IMR-90 (cell line): Measurements from ENCODE around the gene YIPF6. TPM values are rescaled to one million over a fixed set of nuclear protein-coding genes. Genes with fewer than 3 reads are reported as not detected.

Experiments used
- ATAC-seq: fragments of 200-7000 bp; cut with Tn5 transposase; 2 replicates; pipeline ENCODE4 v1.9.1; 2020; ENCODE audit warnings: low read depth, mild to moderate bottlenecking, moderate library complexity
- BruUV-seq: library from RNA; stranded (reverse); fragments of 400-500 nt; replicated peaks from 2 replicates; lab custom pipeline; 2021; lab: Mats Ljungman, UMichigan
- CTCF ChIA-PET: fragments of 300-600 bp; formaldehyde crosslinking; extraction: SDS; loops from one replicate; lab custom pipeline; 2021; ENCODE audit warnings: antibody characterized with exemption; lab: Yijun Ruan, JAX
- POLR2A ChIA-PET: fragments of 300-600 bp; sonication (Branson Sonifier 250); formaldehyde crosslinking; loops from one replicate; lab custom pipeline; 2022; ENCODE audit warnings: antibody characterized with exemption; ENCODE audit not compliant: unreplicated experiment; lab: Charles Lee
- DNase-seq: peaks from one replicate; pipeline ENCODE4 v3.0.0; 2013
- H2AFZ ChIP-seq: replicated peaks from 2 replicates; pipeline ENCODE3; 2013; ENCODE audit warnings: low read length, mild to moderate bottlenecking; ENCODE audit not compliant: poor library complexity
- H2AK5ac ChIP-seq: 2 replicates; pipeline ENCODE4 v1.6.1; 2013; ENCODE audit warnings: low read depth, low read length, inconsistent platforms
- H2AK9ac ChIP-seq: replicated peaks from 2 replicates; pipeline ENCODE3; 2013; ENCODE audit warnings: mild to moderate bottlenecking, low read depth, low read length, moderate library complexity; ENCODE audit not compliant: poor library complexity
- H2BK120ac ChIP-seq: 2 replicates; pipeline ENCODE4 v1.6.1; 2013; ENCODE audit warnings: low read depth, low read length, inconsistent platforms
- H2BK15ac ChIP-seq: 3 replicates; pipeline ENCODE4 v1.6.1; 2013; ENCODE audit warnings: low read depth, low read length, inconsistent platforms
- H2BK20ac ChIP-seq: 2 replicates; pipeline ENCODE4 v1.6.1; 2013; ENCODE audit warnings: low read depth, mild to moderate bottlenecking, inconsistent platforms, low read length, moderate library complexity
- H2BK5ac ChIP-seq: 2 replicates; pipeline ENCODE4 v1.6.1; 2013; ENCODE audit warnings: mild to moderate bottlenecking, low read depth, low read length, inconsistent platforms; ENCODE audit not compliant: poor library complexity, severe bottlenecking
- H3K14ac ChIP-seq: replicated peaks from 2 replicates; pipeline ENCODE4 v1.6.1; 2013; ENCODE audit warnings: low read depth, low read length, inconsistent platforms
- H3K18ac ChIP-seq: 2 replicates; pipeline ENCODE4 v1.6.1; 2013; ENCODE audit warnings: low read depth, low read length, control low read depth
- H3K23ac ChIP-seq: 2 replicates; pipeline ENCODE4 v1.6.1; 2013; ENCODE audit warnings: low read depth, low read length, inconsistent platforms
- H3K27ac ChIP-seq: 2 replicates; pipeline ENCODE4 v1.5.1; 2013; ENCODE audit warnings: mild to moderate bottlenecking, control low read depth, low read length; ENCODE audit not compliant: insufficient read depth
- H3K27me3 ChIP-seq: 2 replicates; pipeline ENCODE4 v1.6.1; 2013; ENCODE audit warnings: low read length; ENCODE audit not compliant: control insufficient read depth, insufficient read depth
- H3K36me3 ChIP-seq: 2 replicates; pipeline ENCODE4 v1.6.1; 2013; ENCODE audit warnings: low read length, mixed read lengths; ENCODE audit not compliant: control insufficient read depth, insufficient read depth
- H3K4ac ChIP-seq: 2 replicates; pipeline ENCODE4 v1.6.1; 2013; ENCODE audit warnings: low read depth, low read length, inconsistent platforms
- H3K4me1 ChIP-seq: 2 replicates; pipeline ENCODE4 v1.6.1; 2013; ENCODE audit warnings: low read length, mixed read lengths; ENCODE audit not compliant: control insufficient read depth, insufficient read depth
- H3K4me2 ChIP-seq: 2 replicates; pipeline ENCODE4 v1.6.1; 2013; ENCODE audit warnings: low read depth, mild to moderate bottlenecking, control low read depth, low read length, moderate library complexity
- H3K4me3 ChIP-seq: 2 replicates; pipeline ENCODE4 v1.5.1; 2013; ENCODE audit warnings: low read depth, mild to moderate bottlenecking, control low read depth, low read length, moderate library complexity; ENCODE audit not compliant: insufficient read depth
- H3K56ac ChIP-seq: 2 replicates; pipeline ENCODE4 v1.6.1; 2013; ENCODE audit warnings: low read length, inconsistent platforms; ENCODE audit not compliant: insufficient read depth; ENCODE audit errors: extremely low read depth
- H3K79me1 ChIP-seq, 2 experiments: 2 replicates each; pipeline ENCODE4 v1.6.1; 2013; ENCODE audit warnings: low read length in 2 of 2, inconsistent platforms in 1 of 2, low read depth in 1 of 2
- H3K9ac ChIP-seq: 2 replicates; pipeline ENCODE4 v1.6.1; 2013; ENCODE audit warnings: low read depth, low read length, control low read depth
- H3K9me1 ChIP-seq: 2 replicates; pipeline ENCODE4 v1.6.1; 2013; ENCODE audit warnings: low read length, inconsistent platforms; ENCODE audit not compliant: insufficient read depth
- H3K9me3 ChIP-seq: 2 replicates; pipeline ENCODE4 v1.6.1; 2013; ENCODE audit warnings: low read length; ENCODE audit not compliant: control insufficient read depth, insufficient read depth
- H4K20me1 ChIP-seq: 2 replicates; pipeline ENCODE4 v1.6.1; 2013; ENCODE audit warnings: low read length, inconsistent platforms; ENCODE audit not compliant: insufficient read depth
- H4K5ac ChIP-seq: 2 replicates; pipeline ENCODE4 v1.6.1; 2013; ENCODE audit warnings: mild to moderate bottlenecking, low read depth, low read length, control low read depth
- H4K8ac ChIP-seq, 2 experiments: 2 replicates each; pipeline ENCODE4 v1.6.1; 2013; ENCODE audit warnings: low read depth in 2 of 2, low read length in 2 of 2, control low read depth in 1 of 2, inconsistent platforms in 1 of 2
- H4K91ac ChIP-seq: 2 replicates; pipeline ENCODE4 v1.6.1; 2013; ENCODE audit warnings: low read depth, low read length, inconsistent platforms; ENCODE audit not compliant: insufficient read depth
- BHLHE40 ChIP-seq: fragments of 150-350 bp; IDR thresholded peaks from 2 replicates; pipeline ENCODE4 v1.6.1; 2016; ENCODE audit warnings: mild to moderate bottlenecking, low read depth, low read length
- CEBPB ChIP-seq: IDR thresholded peaks from 2 replicates; pipeline ENCODE4 v1.6.1; 2012; ENCODE audit warnings: low read depth, low read length, improper control_type of control experiment
- CHD1 ChIP-seq: IDR thresholded peaks from 2 replicates; pipeline ENCODE4 v1.6.1; 2012; ENCODE audit warnings: low read depth, low read length, improper control_type of control experiment
- CTCF ChIP-seq: conservative IDR thresholded peaks from 2 replicates; pipeline ENCODE4 v1.5.1; 2012; ENCODE audit warnings: mild to moderate bottlenecking, low read depth, low read length, improper control_type of control experiment
- FOS ChIP-seq: fragments of 150-350 bp; IDR thresholded peaks from 2 replicates; pipeline ENCODE4 v1.6.1; 2016; ENCODE audit warnings: low read depth, low read length
- MAFK ChIP-seq: IDR thresholded peaks from 2 replicates; pipeline ENCODE4 v1.6.1; 2012; ENCODE audit warnings: low read depth, low read length, improper control_type of control experiment
- MAZ ChIP-seq: IDR thresholded peaks from 2 replicates; pipeline ENCODE4 v1.6.1; 2012; ENCODE audit warnings: low read depth, mild to moderate bottlenecking, low read length, improper control_type of control experiment, moderate library complexity, borderline replicate concordance
- MXI1 ChIP-seq: IDR thresholded peaks from 2 replicates; pipeline ENCODE4 v1.6.1; 2012; ENCODE audit warnings: low read depth, mild to moderate bottlenecking, low read length, moderate library complexity, borderline replicate concordance
- NFE2L2 ChIP-seq: fragments of 150-350 bp; IDR thresholded peaks from 2 replicates; pipeline ENCODE4 v1.6.1; 2016; ENCODE audit warnings: low read depth, mild to moderate bottlenecking, low read length
- POLR2A ChIP-seq: IDR thresholded peaks from 2 replicates; pipeline ENCODE4 v1.6.1; 2012; ENCODE audit warnings: mild to moderate bottlenecking, low read depth, low read length
- RAD21 ChIP-seq: IDR thresholded peaks from 2 replicates; pipeline ENCODE4 v1.6.1; 2012; ENCODE audit warnings: low read length, improper control_type of control experiment
- RCOR1 ChIP-seq: IDR thresholded peaks from 2 replicates; pipeline ENCODE4 v1.6.1; 2012; ENCODE audit warnings: mild to moderate bottlenecking, low read length, improper control_type of control experiment; ENCODE audit not compliant: insufficient replicate concordance
- RFX5 ChIP-seq: IDR thresholded peaks from 2 replicates; pipeline ENCODE4 v1.8.0; 2012; ENCODE audit warnings: low read depth, mild to moderate bottlenecking, low read length, moderate library complexity
- SMC3 ChIP-seq: fragments of 150-350 bp; IDR thresholded peaks from 2 replicates; pipeline ENCODE4 v1.6.1; 2016; ENCODE audit warnings: low read depth, mild to moderate bottlenecking, antibody characterized with exemption, low read length, moderate library complexity
- USF2 ChIP-seq: fragments of 150-350 bp; IDR thresholded peaks from 2 replicates; pipeline ENCODE4 v1.6.1; 2017; ENCODE audit warnings: mild to moderate bottlenecking, antibody characterized with exemption, low read length, low read depth
- WGBS, 2 experiments: methylation state at CpG; one replicate each; pipeline versions ENCODE4 v1.1.5 to v1.1.7; 2013; ENCODE audit warnings: missing lambda C conversion rate in 2 of 2; ENCODE audit not compliant: insufficient read length in 1 of 2; ENCODE audit errors: extremely low coverage in 2 of 2; 5-methylcytosine and 5-hydroxymethylcytosine counted together
- dilution Hi-C: fragments of 300-500 bp; cut with HindIII; formaldehyde crosslinking; loops from one replicate; pipeline ENCODE4 v1.14.3; 2018; ENCODE audit warnings: low sequenced_read_pairs; ENCODE audit not compliant: unreplicated experiment
- in situ Hi-C: fragments of 300-500 bp; cut with MboI; formaldehyde crosslinking; loops from 3 replicates; pipeline ENCODE4 v1.14.3; 2019; ENCODE audit warnings: low sequenced_read_pairs, inconsistent platforms, mixed read lengths
- intact Hi-C: fragments of 100-400 bp; cut with micrococcal nuclease; formaldehyde crosslinking; loops from 2 replicates; pipeline ENCODE4 v1.10.0; 2022
- polyA plus RNA-seq, 3 experiments: library from polyadenylated mRNA; depleted of rRNA; stranded (reverse); fragments of >200 nt; gene quantifications; 2 replicates each; pipeline ENCODE4 v1.2.3, GENCODE V29; 2012; ENCODE audit warnings: low replicate concordance in 1 of 3
- total RNA-seq: library from RNA; depleted of rRNA; stranded (reverse); fragments of >200 nt; gene quantifications from 2 replicates; pipeline ENCODE4 v1.2.3, GENCODE V29; 2012
- TF ChIP-seq, protein P1 (sequence below): fragments of 150-350 bp; IDR thresholded peaks from 2 replicates; pipeline ENCODE4 v1.6.1; 2016; ENCODE audit warnings: low read depth, mild to moderate bottlenecking, low read length, moderate library complexity, borderline replicate concordance

YIPF6 gene
- total and polyA plus RNA-seq, 2 of the 4 experiments (the other 2 are of a cell fraction), result 9.7 to 22.4 TPM

DNA sequence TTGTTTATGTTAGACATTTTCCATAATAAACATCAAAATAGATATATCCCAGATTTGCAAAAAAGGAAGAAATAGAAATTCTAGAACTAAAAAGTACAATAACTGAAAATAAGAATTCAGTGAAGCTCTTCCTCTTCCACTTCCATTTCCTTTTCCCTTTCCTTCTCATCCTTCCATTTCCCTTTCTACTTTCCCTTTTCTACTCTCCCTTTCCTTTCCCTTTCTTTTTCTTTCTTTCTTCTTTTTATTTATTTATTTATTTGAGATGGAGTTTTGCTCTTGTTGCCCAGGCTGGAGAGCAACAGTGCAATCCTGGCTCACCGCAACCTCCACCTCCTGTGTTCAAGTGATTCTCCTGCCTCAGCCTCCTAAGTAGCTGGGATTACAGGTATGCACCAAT, 35.0 kb upstream of the YIPF6 start:
- ATAC-seq (no peak), DNase-seq (no peak)
- no peak overlapping the region for H2BK20ac ChIP-seq
- no peaks in the 10 kb centered on the region for H3K36me3 ChIP-seq
- no peak overlapping the region for H3K4ac ChIP-seq
- no peaks in the 10 kb centered on the region for H4K20me1 ChIP-seq
- no peaks in the 10 kb centered on the region for H3K9me1 ChIP-seq
- WGBS, 2 experiments, result no CpG with 5 or more reads among the region's 1 CpG
- no TSS peak for BruUV-seq
- no peak overlapping the region for H2BK15ac ChIP-seq
- H4K8ac ChIP-seq, result no peak overlapping the region
- H2BK120ac ChIP-seq, result no peak overlapping the region
- H3K27me3 ChIP-seq, result no peaks in the 10 kb centered on the region; the same call in 1 of the 2 replicates
- ChIA-PET POLR2A (no interaction called here), CTCF (no interaction called here)
- no peak overlapping the region for H4K91ac ChIP-seq
- H3K9ac ChIP-seq, result no peak overlapping the region
- no peak overlapping the region for H3K14ac ChIP-seq
- H3K27ac ChIP-seq, result no peak overlapping the region
- no peak overlapping the region for H3K23ac ChIP-seq
- intact Hi-C loops (no loop called here), dilution Hi-C loops (no loop called here), in situ Hi-C loops (no loop called here)
- H4K5ac ChIP-seq, result no peak overlapping the region
- H2AK5ac ChIP-seq, result no peak overlapping the region
- H3K4me3 ChIP-seq, result no peak overlapping the region
- no peaks in the 10 kb centered on the region for H3K4me1 ChIP-seq
- H3K79me1 ChIP-seq, result no peaks in the 10 kb centered on the region
- H2AK9ac ChIP-seq, result no peak overlapping the region
- TF ChIP-seq RCOR1 (no peak), RAD21 (no peak), BHLHE40 (no peak), MXI1 (no peak), MAZ (no peak), RFX5 (no peak), FOS (no peak), CEBPB (no peak), CTCF (no peak), MAFK (no peak), NFE2L2 (no peak), USF2 (no peak), POLR2A (no peak), SMC3 (no peak), CHD1 (no peak)
- TF ChIP-seq, protein P1, sequence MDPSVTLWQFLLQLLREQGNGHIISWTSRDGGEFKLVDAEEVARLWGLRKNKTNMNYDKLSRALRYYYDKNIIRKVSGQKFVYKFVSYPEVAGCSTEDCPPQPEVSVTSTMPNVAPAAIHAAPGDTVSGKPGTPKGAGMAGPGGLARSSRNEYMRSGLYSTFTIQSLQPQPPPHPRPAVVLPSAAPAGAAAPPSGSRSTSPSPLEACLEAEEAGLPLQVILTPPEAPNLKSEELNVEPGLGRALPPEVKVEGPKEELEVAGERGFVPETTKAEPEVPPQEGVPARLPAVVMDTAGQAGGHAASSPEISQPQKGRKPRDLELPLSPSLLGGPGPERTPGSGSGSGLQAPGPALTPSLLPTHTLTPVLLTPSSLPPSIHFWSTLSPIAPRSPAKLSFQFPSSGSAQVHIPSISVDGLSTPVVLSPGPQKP, result no peak
- no peak overlapping the region for H3K18ac ChIP-seq
- H3K4me2 ChIP-seq, result no peak overlapping the region
- no peak overlapping the region for H2AFZ ChIP-seq
- H3K9me3 ChIP-seq, result no peaks in the 10 kb centered on the region
- H2BK5ac ChIP-seq, result no peak overlapping the region
- H3K56ac ChIP-seq, result no peak overlapping the region
